GM21447 (cell line): ENCODE data around the gene FBXL7.

Experiments
- ATAC-seq: cut with Tn5 transposase; IDR thresholded peaks from one replicate; pipeline ENCODE4 v1.9.1; 2021; ENCODE audit not compliant: unreplicated experiment

FBXL7 gene

DNA sequence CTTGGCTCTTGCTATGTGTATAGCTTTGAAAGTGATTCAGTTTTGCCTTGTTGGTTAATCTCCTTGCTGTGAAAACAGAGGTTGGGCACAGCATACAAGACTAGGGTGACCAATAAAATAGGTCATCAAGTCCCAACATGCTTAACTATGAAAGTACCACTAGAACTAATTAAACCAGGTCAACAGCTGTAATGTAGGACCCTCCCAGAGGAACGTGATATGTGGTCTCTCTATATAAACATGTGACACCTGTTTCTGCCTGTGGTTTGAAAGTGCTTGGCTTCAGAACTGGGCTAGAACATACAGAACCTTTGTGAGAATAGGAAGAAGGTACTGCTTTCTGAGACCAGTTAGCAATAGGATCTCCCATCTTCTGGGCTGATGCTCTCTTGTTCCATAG is 297.1 kb downstream of the FBXL7 start:
- ATAC-seq = no peak

DNA sequence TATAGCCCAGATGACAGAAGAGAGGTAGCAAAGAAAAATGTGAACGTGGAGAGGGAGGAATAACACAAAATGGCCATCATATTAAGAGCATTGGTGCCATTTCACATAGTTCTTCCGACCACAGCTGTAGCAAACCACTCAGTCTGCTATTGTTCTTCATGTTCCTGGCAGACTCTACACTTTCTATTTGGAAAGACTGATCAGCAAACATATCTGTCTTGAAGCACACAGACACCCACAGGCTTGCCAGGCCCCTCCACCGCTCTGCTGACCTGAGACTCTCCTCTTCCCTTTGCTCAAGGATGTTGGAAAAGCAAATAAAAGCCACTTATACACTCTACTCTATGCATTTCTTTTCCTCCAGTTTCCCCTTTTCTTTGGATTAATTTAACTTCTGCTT is 298.0 kb downstream of the FBXL7 start:
- no peak for ATAC-seq

DNA sequence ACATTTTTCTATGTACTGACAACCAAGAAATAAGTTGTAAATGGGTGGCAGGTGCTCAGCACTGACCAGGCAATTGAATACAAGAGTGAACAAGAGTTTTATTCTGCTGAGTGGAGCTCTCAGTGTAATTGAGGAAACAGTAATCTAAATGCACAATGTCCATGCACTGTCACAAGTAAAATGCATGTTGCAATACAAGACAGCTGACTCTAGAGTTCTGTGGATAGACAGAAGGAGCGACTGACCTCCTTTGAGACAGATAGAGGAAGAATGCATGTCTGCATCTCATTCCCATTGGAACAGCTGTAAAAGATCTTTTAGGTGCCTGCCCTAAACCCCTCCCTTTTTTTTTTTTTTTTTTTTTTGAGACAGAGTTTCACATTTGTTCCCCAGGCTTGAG is 299.0 kb downstream of the FBXL7 start:
- no peak for ATAC-seq

DNA sequence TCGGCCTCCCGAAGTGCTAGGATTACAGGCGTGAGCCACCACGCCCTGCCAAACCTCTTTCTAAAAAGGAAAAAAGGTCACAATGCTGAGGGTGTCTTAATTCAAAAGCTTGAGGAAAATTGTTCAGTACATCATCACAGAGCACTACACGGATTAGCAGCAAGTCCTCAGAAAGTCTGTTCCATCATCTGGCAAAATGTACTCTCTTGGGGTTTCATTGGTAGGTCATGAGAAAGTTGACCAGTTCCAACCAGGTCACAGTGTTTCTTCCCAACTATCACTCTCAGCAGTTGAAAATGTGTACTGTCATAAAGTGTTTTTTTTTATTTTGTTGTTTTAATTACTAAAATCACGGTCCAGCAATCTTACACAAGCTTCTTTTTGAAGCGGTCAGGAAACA is 299.6 kb downstream of the FBXL7 start:
- no peak for ATAC-seq

DNA sequence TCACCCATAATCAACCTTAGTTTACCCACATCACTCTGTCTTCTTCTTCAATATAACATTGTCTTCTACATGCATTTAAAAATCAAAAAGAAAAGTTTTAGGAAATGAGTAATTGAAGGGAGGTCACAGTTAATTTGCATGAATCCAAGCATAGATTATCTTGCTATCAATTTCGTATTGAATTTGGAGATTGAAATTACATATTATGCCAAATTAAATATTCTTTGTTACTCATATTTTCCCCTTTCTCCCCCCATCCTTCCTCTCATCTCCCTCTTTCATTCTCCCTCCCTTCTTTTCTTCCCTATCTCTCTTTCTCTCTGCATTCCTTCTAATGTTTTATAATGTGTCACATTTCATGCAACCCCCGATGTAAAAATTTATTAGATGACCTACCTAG is 303.3 kb downstream of the FBXL7 start:
- ATAC-seq = no peak

DNA sequence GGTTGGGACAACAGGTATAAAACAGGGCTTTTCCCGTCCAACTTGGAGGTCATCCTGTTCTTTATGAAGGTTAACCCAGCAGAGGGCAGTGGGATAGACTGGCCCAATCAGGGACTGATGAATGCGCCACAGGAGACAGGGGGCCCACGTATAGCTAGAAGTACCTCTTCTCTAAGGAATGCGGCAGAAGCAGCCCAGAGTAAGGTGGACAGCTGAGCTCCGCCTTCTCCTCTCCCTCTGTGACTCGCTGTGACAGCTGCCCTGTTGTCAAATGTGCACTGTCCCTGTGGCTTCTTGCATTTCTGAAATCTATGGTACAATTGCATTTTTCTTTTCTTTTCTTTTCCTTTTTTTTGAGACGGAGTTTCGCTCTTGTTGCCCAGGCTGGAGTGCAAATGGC is 306.6 kb downstream of the FBXL7 start:
- no peak for ATAC-seq

DNA sequence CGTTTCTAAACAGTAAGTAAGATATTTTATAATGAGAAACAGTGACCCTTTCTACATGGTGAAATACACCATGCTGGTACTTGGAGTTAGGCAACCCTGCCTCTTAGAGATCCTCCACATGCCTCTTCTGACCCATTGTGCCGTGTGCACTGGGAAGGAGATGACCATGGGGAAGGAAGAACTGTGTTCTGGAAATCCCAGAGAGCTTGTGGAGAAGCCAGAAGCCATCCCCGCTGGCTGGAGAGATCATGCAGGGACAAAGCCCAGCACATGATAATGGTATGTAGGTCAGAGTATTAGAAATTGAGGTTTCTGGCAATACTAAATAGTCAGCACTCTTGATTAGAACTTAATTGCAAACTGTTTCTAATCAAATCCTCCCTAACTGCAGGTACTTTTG is 307.3 kb downstream of the FBXL7 start:
- ATAC-seq = no peak

DNA sequence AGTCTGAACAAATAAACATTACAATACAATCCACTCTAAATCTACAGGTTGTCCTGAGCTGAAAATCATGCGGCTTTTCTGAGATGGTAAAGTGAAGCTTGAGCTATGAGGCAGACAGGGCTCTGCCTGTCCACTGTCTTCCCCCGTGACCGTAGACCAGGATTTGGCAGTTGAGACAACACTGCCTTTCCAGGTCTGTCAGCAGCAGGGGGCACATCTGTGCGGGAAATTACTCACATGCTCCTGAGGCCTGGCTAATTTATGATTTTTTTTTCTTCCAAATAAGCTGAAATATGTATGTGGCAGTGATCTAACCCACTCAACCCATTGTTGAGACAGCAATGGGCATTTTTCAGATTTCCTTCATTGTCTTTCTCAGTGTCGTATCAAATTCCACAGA is 307.9 kb downstream of the FBXL7 start:
- ATAC-seq = no peak

DNA sequence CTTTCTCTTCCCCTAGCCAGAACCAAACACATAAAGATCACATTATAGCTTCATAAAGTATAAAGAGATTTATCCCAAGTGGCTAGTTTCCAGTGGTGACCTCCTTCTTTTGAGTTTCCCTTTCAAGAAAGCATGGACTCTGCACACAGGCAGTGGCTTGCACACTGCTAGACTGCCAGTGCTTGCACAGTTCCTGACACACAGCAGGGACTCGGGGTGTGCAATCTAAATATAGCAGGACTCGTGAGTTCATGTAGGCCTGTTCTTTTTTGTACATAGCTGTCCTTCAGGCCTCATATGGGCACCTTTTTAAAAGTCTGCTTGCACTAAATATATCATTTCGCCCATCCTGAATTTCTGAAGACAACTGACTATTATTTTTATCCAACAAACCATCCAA is 308.6 kb downstream of the FBXL7 start:
- no peak for ATAC-seq

DNA sequence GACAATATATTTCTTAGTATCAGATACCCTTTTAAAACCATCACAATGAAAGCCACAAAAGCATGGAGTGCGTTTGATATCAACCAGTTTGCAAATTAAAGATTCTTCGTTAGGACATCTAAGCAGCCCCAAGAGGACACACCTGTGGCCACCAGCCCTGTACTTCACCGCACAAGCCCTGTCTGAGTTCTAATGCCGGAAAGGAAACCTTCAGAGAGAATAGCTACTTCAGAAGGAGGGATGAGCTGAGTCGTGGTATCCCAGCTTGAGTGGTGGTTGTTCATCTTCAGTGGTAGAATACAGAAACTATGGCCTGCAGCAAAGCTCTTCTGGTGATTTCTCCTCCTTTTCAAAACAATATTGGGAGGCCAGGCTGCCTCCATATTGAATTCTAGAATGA is 319.6 kb downstream of the FBXL7 start:
- ATAC-seq = no peak

DNA sequence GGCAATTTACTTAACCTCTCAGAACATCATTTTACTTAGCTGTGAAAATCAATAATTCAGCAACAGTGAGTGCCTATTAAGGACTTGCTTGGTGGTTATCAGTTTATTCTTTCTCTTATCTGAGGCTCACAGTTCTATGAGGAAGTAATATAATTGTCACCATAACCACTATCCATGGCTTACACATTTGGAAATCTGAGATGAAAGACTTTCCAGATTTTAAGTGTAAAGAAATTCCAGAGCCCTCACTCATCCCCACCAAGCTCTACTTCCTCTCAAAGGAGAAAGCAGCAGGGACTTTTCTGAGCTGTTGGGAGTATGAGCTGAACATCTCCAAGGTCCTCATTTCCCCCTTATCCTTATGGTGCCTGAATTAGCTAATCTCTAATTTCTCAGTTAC is 321.5 kb downstream of the FBXL7 start:
- ATAC-seq = no peak

DNA sequence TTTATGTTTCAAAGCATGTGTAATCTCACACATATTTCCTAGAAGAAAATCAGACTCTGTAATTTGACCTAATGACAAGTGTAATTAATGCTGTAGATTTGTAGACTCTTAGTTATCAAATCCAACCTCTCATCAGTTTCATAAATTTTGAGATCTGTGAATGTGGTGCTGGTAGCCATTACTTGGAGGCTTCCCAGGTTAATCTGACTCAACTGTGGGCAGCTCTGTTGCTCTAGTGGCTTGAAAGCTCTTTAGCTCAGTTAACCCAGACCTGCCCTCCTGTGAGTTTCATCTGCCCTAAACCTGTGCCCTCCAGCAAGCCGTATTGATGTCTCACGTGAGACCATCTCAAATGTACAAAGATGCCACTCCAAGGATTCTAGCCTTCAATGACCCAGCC is 323.4 kb downstream of the FBXL7 start:
- ATAC-seq = no peak

DNA sequence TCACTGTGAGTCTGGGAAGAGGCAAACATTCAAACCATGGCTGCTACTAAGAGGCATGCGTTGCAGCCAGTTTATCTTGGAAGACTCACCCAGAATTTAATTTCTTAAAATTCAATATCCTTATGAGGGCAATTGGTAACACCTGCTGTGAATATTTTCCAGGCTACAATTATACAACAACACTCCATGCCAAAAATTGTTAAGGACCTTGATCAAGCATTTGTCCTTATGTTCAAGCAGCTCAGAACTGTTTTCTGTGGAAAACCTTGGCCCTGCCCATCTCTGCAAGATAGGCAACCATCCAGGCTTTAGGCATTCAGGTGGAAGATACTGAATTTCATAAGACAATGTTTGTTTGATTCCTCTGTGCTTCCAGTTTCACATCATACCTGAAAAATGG is 327.8 kb downstream of the FBXL7 start:
- ATAC-seq = no peak

DNA sequence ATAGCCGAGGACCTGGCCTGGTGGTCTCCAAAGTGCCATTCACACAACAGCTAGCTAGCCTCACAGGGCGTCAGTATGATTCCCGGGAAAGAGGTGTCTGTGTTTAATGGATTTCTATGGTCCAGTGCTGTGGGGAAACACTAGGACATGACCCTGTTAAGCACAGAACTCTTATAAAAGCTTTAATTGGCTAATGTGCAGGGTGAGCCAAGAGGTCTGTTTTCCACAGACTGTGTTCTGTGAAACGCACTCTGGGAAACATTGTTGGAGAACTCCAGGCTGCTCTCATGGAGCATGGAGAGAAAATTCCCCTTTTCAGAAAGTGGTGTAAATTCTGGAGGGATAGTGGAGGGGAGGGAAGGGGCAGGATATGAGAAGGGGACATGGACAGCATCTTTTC is 331.4 kb downstream of the FBXL7 start:
- ATAC-seq = no peak

DNA sequence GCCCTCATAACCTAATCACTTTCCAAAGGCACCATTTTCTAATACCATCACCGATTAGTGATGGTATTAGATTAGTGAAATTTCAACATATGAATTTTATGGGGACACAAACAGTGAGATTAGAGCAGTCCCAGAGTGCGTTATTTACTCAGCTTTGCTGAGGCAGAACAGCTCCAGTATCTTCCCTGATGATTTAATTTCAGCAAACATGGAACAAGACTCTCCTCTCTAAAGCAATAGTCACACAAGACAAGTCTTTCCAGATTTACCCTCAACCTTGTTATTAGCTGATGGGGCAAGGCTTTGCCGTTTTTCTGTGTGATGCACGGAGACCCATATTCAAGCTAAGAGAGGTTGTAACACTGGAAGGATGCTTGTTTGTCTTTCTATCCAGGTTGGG is 333.4 kb downstream of the FBXL7 start:
- ATAC-seq = no peak

DNA sequence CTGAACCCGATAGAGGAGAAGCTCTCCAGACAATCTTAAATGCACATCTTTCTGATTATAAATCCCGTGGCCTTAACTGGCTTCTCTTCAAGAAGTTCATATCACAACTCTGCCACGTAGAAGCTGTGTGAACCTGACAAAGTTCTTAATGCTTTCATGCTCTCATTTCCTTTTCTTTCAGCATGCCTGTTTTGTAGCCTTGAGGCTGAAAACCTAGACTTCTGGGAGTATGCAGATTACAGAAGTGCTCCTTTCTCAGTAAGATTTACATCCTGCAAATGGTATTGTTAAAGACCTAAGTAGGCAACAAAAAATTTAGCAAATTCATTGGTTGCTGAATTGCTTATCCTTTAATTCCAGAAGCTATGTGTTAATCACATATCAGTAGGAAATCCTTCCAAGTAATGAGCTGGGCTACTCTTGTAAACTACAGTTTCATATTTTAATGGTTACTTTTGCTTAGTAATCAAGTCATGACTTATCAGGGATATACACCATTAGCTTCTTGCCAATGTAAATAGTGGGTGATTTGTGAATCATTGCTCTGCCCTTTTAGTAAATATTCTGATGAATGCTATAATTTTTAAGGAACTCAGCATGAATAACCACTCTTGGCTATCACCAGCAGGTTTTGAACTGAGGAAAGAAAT is 334.7 kb downstream of the FBXL7 start:
- ATAC-seq = no peak

DNA sequence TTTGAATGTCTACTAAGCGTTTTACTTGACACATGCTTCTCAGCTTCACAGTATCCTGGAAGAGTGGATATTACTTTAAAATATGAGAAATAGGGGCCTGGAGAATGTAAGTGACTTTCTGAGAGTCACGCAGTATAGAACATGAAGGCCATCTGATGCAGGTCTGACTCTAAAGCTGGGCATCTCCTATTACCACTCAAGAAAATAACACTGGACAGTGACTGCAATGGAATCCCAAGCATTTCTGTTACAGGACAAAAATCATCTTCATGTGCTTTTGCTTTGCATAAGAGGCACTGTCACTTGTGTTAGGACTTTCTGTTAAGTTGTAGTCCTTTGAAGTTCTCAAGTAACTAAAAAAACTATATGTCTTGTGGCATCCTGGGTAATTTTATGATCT is 335.5 kb downstream of the FBXL7 start:
- no peak for ATAC-seq

DNA sequence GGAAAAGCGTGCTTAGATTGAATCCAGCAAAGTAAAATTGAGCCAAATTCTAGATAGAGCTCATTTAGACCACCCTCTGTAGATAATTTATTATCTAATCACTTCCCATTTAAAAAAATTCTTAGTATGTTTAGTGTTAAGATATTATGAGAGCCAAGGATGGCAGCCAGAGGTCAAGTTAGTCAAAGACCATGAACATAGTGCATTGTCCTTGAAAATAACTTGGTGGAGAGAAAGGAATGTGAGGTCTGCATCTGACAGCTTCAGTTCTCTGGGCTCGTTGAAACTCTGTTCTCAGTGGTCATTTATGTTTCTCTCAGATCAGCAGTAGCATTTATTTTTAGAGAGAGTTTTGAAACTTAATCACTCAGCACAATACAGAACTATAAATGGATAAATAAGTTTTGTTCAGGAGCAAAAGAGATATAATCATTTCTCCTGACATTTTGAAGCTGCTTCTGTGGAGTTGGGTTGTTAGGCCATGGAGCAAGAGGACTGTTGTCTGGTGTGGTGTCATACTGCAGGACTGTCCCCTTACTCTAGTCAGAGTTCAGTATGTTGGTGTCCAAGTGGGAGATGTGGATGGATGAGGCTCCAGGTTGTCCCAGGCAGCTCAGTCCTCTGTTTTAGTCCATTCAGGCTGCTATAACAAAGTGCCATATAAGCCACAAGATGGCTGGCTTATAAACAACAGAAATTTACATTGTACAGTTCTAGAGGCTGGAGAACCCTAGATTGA is 337.7 kb downstream of the FBXL7 start:
- ATAC-seq = no peak

DNA sequence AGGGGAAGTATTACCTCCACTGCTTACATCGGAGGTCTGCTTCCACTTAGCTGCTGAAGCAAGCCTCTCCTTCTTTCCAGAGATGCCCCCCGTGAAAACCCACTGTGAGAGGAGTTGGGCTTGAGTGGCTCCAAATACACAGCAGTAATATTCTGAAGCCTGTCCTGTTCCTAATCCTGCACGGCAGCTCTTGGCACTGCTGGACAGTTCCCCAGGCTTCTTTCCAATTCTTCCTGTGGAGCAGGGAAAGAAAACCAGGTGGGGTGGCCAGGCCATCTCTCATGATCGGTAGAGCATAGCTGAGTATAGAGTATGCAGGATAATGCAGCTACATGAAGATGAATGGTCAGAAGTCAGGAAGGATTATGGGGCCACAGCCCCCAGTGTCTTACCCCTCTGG is 344.3 kb downstream of the FBXL7 start:
- no peak for ATAC-seq

DNA sequence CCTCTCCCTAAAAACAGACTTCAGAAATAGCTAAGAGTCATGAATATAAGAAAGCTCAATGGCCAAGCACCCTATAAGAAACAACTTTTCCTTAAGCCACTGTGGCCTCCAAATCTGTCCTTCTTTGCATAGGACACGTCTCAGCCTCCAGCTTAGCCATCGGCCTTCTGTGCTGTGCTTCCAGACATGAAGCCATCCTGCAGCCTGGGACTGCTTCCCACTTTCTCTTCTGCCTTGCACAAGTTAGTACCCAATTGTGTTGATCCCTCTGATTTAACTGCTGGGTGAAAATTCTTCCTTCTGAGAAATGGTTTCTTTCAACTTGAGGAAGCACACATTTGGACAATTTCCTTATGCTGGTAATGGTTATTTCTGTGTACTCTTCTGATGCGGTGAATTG is 344.9 kb downstream of the FBXL7 start:
- no peak for ATAC-seq

DNA sequence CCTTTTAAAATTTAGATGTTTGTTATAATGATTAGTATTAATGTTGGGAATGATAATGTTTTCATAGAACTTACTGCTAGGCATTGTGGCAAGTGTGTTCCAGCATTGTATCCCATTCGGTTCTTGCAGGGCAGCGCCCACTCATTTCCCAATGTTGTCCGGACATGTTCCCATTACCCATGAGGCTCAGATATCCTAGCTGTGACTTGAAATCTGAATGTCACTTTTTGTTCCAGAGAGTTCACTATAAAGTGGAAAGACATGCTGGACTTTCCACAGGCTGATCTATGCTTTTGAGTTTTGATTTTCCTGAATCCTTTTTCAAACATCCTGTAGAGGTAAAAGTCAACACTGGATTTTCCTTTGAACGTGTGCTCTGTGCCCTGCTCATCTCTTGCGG is 350.6 kb downstream of the FBXL7 start:
- no peak for ATAC-seq

DNA sequence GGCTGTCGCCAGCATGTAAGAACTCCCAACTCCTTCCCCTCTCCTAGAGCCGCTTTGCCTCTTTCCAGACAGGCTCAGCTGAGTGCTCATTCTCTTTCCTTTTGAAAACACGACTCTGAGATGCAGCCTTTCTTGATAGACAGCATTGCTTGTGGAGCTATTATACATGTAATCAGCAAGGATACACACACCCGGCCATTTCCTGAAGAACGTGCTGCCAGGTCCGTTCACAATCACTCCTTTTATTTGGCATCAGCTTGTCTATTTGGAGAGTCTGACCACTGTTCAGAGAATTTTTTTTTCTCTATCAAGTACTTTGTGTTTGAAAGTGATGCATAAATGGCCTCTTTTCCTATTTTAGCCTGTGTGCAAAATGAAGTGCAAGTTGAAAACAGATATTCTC is 351.0 kb downstream of the FBXL7 start:
- no peak for ATAC-seq

DNA sequence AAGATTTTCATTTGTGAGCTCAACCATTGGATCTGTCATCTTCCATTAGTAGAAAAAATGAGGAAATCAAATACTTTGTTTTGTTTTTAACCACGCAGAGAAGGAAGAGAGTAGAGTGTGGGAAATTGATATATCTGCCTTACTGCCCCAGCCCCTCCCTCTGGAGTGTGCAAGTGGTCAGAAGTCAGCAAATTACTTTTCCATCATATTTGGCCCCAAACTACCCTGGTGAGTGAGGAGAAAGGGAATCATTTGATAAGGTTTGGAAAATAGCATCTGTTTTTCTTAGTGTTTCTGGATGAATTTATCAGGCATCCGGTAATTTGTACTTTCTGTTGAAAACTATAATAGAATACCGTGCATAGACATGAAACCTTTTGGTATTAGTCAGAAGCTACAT is 352.2 kb downstream of the FBXL7 start:
- ATAC-seq = no peak
